HCT116 (cell line): ENCODE results near the gene MAPK8IP1. TPM values are rescaled to one million over a fixed set of nuclear protein-coding genes. Genes with fewer than 3 reads are reported as not detected.

ENCODE experiments used
- ATAC-seq: fragments of 200-7000 bp; cut with Tn5 transposase; 2 replicates; pipeline ENCODE4 v1.9.1; 2020; ENCODE audit warnings: mild to moderate bottlenecking, moderate library complexity
- BruUV-seq: library from RNA; stranded (reverse); fragments of 400-500 nt; replicated peaks from 2 replicates; lab custom pipeline; 2021; lab: Mats Ljungman, UMichigan
- CTCF ChIA-PET: fragments of 300-600 bp; sonication (Branson Sonifier 250); formaldehyde crosslinking; loops from one replicate; lab custom pipeline; 2021; ENCODE audit warnings: antibody characterized with exemption; lab: Charles Lee
- POLR2A ChIA-PET: fragments of 300-600, 350-600 bp; sonication (Branson Sonifier 250); formaldehyde crosslinking; loops from one replicate; lab custom pipeline; 2021; ENCODE audit warnings: antibody characterized with exemption; lab: Charles Lee
- RAD21 ChIA-PET, 2 experiments: fragments of 300-600 bp; sonication (Branson Sonifier 250); formaldehyde crosslinking; loops; one replicate each; lab custom pipeline; 2023; ENCODE audit warnings: low total read pairs in 2 of 2; ENCODE audit not compliant: uncharacterized antibody in 2 of 2, unreplicated experiment in 2 of 2, low non-redundant PET in 1 of 2; lab: Charles Lee
- DNase-seq: peaks from one replicate; pipeline ENCODE4 v3.0.0-alpha.2; 2010; ENCODE audit warnings: low read depth, low spot score
- H2AFZ ChIP-seq: fragments of 200-600 bp; shearing (Covaris generic), sonication (generic); 2 replicates; pipeline ENCODE4 v1.6.1; 2017; ENCODE audit warnings: low read depth, mixed run types, mixed read lengths, antibody characterized with exemption, low read length; ENCODE audit not compliant: poor library complexity, severe bottlenecking
- H3K27ac ChIP-seq: 2 replicates; pipeline ENCODE4 v1.5.1; 2012; ENCODE audit warnings: low read depth, low read length
- H3K27me3 ChIP-seq: fragments of 200-600 bp; sonication (generic); 2 replicates; pipeline ENCODE4 v1.6.1; 2016; ENCODE audit warnings: mixed run types, low read length, mixed read lengths; ENCODE audit not compliant: insufficient read depth
- H3K36me3 ChIP-seq, 2 experiments: fragments of 200-500 bp in 1 of 2; fragments of 200-600 bp in 1 of 2; sonication (Bioruptor generic) in 1 of 2; sonication (generic) in 1 of 2; 2 replicates each; pipeline versions ENCODE4 v1.5.1 to v1.6.1; 2014 to 2016; ENCODE audit warnings: low read length in 2 of 2, inconsistent platforms in 1 of 2, mixed read lengths in 1 of 2, mixed run types in 1 of 2; ENCODE audit not compliant: insufficient read depth in 2 of 2, control insufficient read depth in 1 of 2
- H3K4me1 ChIP-seq, 2 experiments: fragments of 200-600 bp in 1 of 2; sonication (generic) in 1 of 2; 2 replicates each; pipeline versions ENCODE4 v1.5.1 to v1.6.1; 2012 to 2017; ENCODE audit warnings: low read length in 2 of 2, inconsistent platforms in 1 of 2, mild to moderate bottlenecking in 1 of 2, mixed read lengths in 1 of 2, mixed run types in 1 of 2, moderate library complexity in 1 of 2; ENCODE audit not compliant: insufficient read depth in 2 of 2, control insufficient read depth in 1 of 2
- H3K4me2 ChIP-seq: fragments of 200-600 bp; sonication (generic); 2 replicates; pipeline ENCODE4 v1.6.1; 2017; ENCODE audit warnings: mixed run types, low read length, mixed read lengths
- H3K4me3 ChIP-seq, 2 experiments: fragments of 200-600 bp in 1 of 2; sonication (generic) in 1 of 2; replicated peaks in 1 of 2; 2 replicates each; pipeline ENCODE4 v1.5.1; 2011 to 2016; ENCODE audit warnings: low read length in 2 of 2, control low read depth in 1 of 2, low read depth in 1 of 2, mild to moderate bottlenecking in 1 of 2, mixed read lengths in 1 of 2, mixed run types in 1 of 2
- H3K79me2 ChIP-seq: fragments of 200-600 bp; sonication (generic); 2 replicates; pipeline ENCODE4 v1.6.1; 2017; ENCODE audit warnings: mild to moderate bottlenecking, mixed run types, low read length, moderate library complexity, mixed read lengths; ENCODE audit not compliant: insufficient read depth
- H3K9ac ChIP-seq: fragments of 200-600 bp; sonication (generic); 2 replicates; pipeline ENCODE4 v1.6.1; 2016; ENCODE audit warnings: low read length, mixed read lengths
- H3K9me2 ChIP-seq: fragments of 200-600 bp; sonication (generic), shearing (Covaris generic); 2 replicates; pipeline ENCODE4 v1.6.1; 2017; ENCODE audit warnings: mixed run types, mild to moderate bottlenecking, moderate library complexity; ENCODE audit not compliant: insufficient read depth
- H3K9me3 ChIP-seq, 2 experiments: fragments of 200-500 bp in 1 of 2; fragments of 200-600 bp in 1 of 2; sonication (Bioruptor generic) in 1 of 2; sonication (generic) in 1 of 2; 2 replicates each; pipeline ENCODE4 v1.6.1; 2014 to 2017; ENCODE audit warnings: low read length in 2 of 2, mixed read lengths in 2 of 2, inconsistent platforms in 1 of 2, low read depth in 1 of 2, mild to moderate bottlenecking in 1 of 2, mixed run types in 1 of 2, moderate library complexity in 1 of 2; ENCODE audit not compliant: control insufficient read depth in 1 of 2, insufficient read depth in 1 of 2
- H4K20me1 ChIP-seq: fragments of 200-600 bp; sonication (generic), shearing (Covaris generic); 2 replicates; pipeline ENCODE4 v1.6.1; 2017; ENCODE audit warnings: mixed run types, mild to moderate bottlenecking, moderate library complexity; ENCODE audit not compliant: insufficient read depth
- RAD21 ChIP-seq: IDR thresholded peaks from 2 replicates; pipeline ENCODE4 v1.6.1; 2012; ENCODE audit warnings: low read depth, mild to moderate bottlenecking
- intact Hi-C: fragments of 100-400 bp; cut with micrococcal nuclease; formaldehyde crosslinking; loops from 2 replicates; pipeline ENCODE4 v1.10.0; 2022
- total RNA-seq: library from RNA; stranded (reverse); gene quantifications from one replicate; pipeline ENCODE4 v1.2.1, GENCODE V29; 2021; ENCODE audit not compliant: unreplicated experiment
- TF ChIP-seq, protein P1 (sequence below): IDR thresholded peaks from 2 replicates; pipeline ENCODE4 v1.6.1; 2011; ENCODE audit warnings: mild to moderate bottlenecking, low read length, moderate library complexity; ENCODE audit not compliant: insufficient replicate concordance; ENCODE audit errors: extremely low read depth
- TF ChIP-seq, protein P2 (sequence below), 3 experiments: fragments of 200-600 bp in 1 of 3; sonication (generic) in 1 of 3; IDR thresholded peaks in 2 of 3; conservative IDR thresholded peaks in 1 of 3; 2 replicates each; pipeline ENCODE4 v1.5.1; 2012 to 2017; ENCODE audit warnings: low read depth in 2 of 3, low read length in 2 of 3, antibody characterized with exemption in 1 of 3, borderline replicate concordance in 1 of 3, control low read depth in 1 of 3, mild to moderate bottlenecking in 1 of 3, mixed read lengths in 1 of 3, mixed run types in 1 of 3, moderate library complexity in 1 of 3; ENCODE audit not compliant: insufficient read depth in 1 of 3

MAPK8IP1 gene
- total RNA-seq, 1 experiment from 2014 or later, result 10.1 TPM

DNA sequence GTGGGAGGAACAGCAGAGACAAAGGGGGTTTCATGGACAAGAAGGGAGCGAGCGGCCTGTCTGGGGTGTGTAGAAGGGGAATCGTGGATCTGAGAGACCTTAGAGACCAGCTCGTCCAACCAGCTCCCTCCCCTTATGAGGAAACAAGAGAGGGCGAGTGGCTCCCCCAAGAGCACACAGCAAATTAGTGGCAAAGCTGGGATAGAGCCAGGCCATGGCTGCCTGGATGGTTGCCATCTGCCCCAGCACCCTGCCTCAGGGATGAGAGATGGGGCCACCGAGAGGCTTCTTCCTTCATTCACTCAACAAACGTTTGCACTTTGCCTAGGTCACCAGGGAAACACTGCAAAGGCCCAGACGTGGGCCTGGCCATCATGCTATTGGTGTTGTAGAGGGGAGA is 4.1 kb downstream of the MAPK8IP1 start:
- CTCF ChIA-PET, result no interaction called here
- intact Hi-C loops, result no loop called here

More for the DNA sequence above, 4.1 kb downstream of the MAPK8IP1 start:
- BruUV-seq, result no TSS peak
- Histone ChIP-seq H3K4me1 (peaks cover 0 to 8% of the 10 kb centered on the region in 2 experiments; a peak in 1 of 4 replicates), H3K9me2 (no peaks in the 10 kb centered on the region), H3K79me2 (no peaks in the 10 kb centered on the region), H3K27me3 (no peaks in the 10 kb centered on the region), H4K20me1 (no peaks in the 10 kb centered on the region), H2AFZ (no peak overlapping the region), H3K4me3 (no peak overlapping the region), H3K9ac (no peak overlapping the region), H3K4me2 (no peak overlapping the region), H3K36me3 (no peaks in the 10 kb centered on the region), H3K9me3 (no peaks in the 10 kb centered on the region), H3K27ac (no peak overlapping the region)
- ATAC-seq (no peak), DNase-seq (no peak)
- RAD21 ChIA-PET, result no interaction called here
- no peak for TF ChIP-seq RAD21
- TF ChIP-seq, protein P1, sequence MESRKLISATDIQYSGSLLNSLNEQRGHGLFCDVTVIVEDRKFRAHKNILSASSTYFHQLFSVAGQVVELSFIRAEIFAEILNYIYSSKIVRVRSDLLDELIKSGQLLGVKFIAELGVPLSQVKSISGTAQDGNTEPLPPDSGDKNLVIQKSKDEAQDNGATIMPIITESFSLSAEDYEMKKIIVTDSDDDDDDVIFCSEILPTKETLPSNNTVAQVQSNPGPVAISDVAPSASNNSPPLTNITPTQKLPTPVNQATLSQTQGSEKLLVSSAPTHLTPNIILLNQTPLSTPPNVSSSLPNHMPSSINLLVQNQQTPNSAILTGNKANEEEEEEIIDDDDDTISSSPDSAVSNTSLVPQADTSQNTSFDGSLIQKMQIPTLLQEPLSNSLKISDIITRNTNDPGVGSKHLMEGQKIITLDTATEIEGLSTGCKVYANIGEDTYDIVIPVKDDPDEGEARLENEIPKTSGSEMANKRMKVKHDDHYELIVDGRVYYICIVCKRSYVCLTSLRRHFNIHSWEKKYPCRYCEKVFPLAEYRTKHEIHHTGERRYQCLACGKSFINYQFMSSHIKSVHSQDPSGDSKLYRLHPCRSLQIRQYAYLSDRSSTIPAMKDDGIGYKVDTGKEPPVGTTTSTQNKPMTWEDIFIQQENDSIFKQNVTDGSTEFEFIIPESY, result no peak
- TF ChIP-seq, protein P2, sequence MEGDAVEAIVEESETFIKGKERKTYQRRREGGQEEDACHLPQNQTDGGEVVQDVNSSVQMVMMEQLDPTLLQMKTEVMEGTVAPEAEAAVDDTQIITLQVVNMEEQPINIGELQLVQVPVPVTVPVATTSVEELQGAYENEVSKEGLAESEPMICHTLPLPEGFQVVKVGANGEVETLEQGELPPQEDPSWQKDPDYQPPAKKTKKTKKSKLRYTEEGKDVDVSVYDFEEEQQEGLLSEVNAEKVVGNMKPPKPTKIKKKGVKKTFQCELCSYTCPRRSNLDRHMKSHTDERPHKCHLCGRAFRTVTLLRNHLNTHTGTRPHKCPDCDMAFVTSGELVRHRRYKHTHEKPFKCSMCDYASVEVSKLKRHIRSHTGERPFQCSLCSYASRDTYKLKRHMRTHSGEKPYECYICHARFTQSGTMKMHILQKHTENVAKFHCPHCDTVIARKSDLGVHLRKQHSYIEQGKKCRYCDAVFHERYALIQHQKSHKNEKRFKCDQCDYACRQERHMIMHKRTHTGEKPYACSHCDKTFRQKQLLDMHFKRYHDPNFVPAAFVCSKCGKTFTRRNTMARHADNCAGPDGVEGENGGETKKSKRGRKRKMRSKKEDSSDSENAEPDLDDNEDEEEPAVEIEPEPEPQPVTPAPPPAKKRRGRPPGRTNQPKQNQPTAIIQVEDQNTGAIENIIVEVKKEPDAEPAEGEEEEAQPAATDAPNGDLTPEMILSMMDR (IDR thresholded peaks at IDR 0.05 in 2 of 3, conservative IDR thresholded peaks at IDR 0.05 in 1 of 3; ENCODE audit: borderline replicate concordance in 1 of 3, insufficient read depth in 1 of 3, low read depth in 2 of 3, low read length in 2 of 3), result no peak
- POLR2A ChIA-PET, result no interaction called here
